ENCODE results near the gene SMG9.

- TF ChIP-seq RFX5 (IDR thresholded peaks at IDR 0.05; ENCODE audit: low read depth, low read length) (no peak), CTCF (conservative IDR thresholded peaks at IDR 0.05; ENCODE audit: low read depth, low read length) (no peak), POLR2A (IDR thresholded peaks at IDR 0.05; ENCODE audit: low read depth, low read length) (no peak), SMC3 (IDR thresholded peaks at IDR 0.05; ENCODE audit: low read depth, low read length) (no peak), MXI1 (IDR thresholded peaks at IDR 0.05; ENCODE audit: borderline replicate concordance, low read depth, low read length) (no peak), USF2 (IDR thresholded peaks at IDR 0.05; ENCODE audit: low read depth, low read length) (no peak), RAD21 (IDR thresholded peaks at IDR 0.05; ENCODE audit: low read length) (no peak)
Measured at GRCh38 chr19:43782689-43783231, 28.0 kb upstream of the SMG9 start.
